ENCODE data around the gene UST. TPM values are rescaled to one million over a fixed set of nuclear protein-coding genes. Genes with fewer than 3 reads are reported as not detected.

Gene UST
- polyA plus RNA-seq, 4 donors, result 0.81 to 4.0 (median 1.4) TPM; not detected in 1

DNA sequence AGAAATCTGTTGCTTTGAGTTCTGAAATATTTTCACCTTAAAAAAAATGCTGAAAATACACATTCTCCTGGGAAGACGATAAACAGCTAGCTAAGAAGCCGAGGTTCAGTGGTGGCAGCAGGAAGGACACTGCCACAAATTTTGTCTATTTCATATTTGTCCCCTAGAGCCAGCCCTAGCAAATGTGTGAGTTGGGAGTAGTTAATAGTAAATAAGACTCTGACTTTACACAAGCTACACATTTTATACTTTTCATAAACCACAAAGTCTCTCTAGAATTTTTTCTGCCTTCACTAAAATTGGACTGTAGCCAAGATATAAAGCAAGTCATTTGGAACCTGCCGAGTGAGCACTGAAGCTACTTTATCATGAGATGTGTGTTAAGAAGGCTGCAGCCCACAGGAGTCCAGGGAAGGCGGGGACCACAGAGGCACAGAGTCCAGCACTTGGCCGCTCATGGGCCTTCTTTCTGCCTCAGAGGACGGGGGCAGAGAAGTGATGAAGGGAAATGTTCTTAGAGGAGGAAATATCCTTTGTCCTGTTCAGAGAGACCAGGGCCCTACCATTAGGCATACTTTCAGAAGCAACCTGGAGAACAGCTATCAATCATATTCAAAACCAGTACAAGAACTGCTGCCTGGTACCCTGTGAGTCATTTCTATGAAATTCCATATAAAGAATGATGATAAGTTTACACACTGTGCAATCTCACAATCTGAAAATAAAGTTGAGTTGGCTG is 329.0 kb downstream of the UST start:
- Histone ChIP-seq H3K36me3 (ENCODE audit: control insufficient read depth in 3 of 3, insufficient read depth in 2 of 3, low read depth in 1 of 3, low read length in 3 of 3) (peaks cover 0 to 3% (median 0%) of the 10 kb centered on the region in 3 donors), H3K27ac (ENCODE audit: low read depth in 1 of 3, low read length in 2 of 3) (no peak overlapping the region), H3K4me3 (ENCODE audit: low read depth in 1 of 3, low read length in 3 of 3) (no peak overlapping the region), H3K27me3 (ENCODE audit: control insufficient read depth in 3 of 3, insufficient read depth in 3 of 3, low read length in 3 of 3) (no peaks in the 10 kb centered on the region), H3K4me1 (ENCODE audit: control insufficient read depth in 3 of 3, insufficient read depth in 2 of 3, low read depth in 1 of 3, low read length in 2 of 3) (no peaks in the 10 kb centered on the region), H3K9me3 (ENCODE audit: control insufficient read depth in 2 of 2, insufficient read depth in 1 of 2, low read depth in 1 of 2, low read length in 1 of 2) (no peaks in the 10 kb centered on the region)
- no peak for FAIRE-seq
- no peak for DNase-seq
- 59 to 70% (median 64%) methylated on average over 6 of the region's 6 CpGs for WGBS, 3 donors

- Histone ChIP-seq H3K27me3 (ENCODE audit: control insufficient read depth in 3 of 3, insufficient read depth in 3 of 3, low read length in 3 of 3) (no peaks in the 10 kb centered on the region), H3K4me3 (ENCODE audit: low read depth in 1 of 3, low read length in 3 of 3) (no peak overlapping the region), H3K27ac (ENCODE audit: low read depth in 1 of 3, low read length in 2 of 3) (no peak overlapping the region), H3K9me3 (ENCODE audit: control insufficient read depth in 2 of 2, insufficient read depth in 1 of 2, low read depth in 1 of 2, low read length in 1 of 2) (no peaks in the 10 kb centered on the region), H3K36me3 (ENCODE audit: control insufficient read depth in 3 of 3, insufficient read depth in 2 of 3, low read depth in 1 of 3, low read length in 3 of 3) (peaks cover 0 to 3% (median 0%) of the 10 kb centered on the region in 3 donors), H3K4me1 (ENCODE audit: control insufficient read depth in 3 of 3, insufficient read depth in 2 of 3, low read depth in 1 of 3, low read length in 2 of 3) (no peaks in the 10 kb centered on the region)
- no peak for DNase-seq
- WGBS, 3 donors, result 66 to 82% (median 72%) methylated on average over 2 of the region's 2 CpGs
- peak; percentile 19 for FAIRE-seq
Measured at GRCh38 chr6:149076355-149076734, 329.5 kb downstream of the UST start.

DNA sequence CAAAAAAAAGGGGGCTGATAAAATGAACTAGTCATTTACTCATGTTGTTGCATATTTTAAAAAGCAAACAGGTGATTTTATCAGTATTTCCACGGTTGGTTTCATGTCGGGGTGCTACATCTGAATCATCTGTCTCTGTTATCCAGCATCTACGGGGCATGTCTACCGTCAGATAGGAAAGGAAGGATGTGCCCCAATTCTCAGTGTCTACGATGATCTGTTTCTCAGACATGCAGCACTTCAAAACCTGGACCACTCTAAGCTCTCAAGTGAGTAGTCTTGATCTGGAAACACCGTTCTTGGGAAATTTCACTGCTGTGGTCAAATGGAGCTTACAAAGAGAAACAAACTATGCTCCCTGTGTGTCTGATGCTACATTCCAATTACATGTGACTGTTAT is 330.4 kb downstream of the UST start:
- H3K27ac ChIP-seq (ENCODE audit: low read depth in 1 of 3, low read length in 2 of 3), result no peak overlapping the region
- H3K4me1 ChIP-seq (ENCODE audit: control insufficient read depth in 3 of 3, insufficient read depth in 2 of 3, low read depth in 1 of 3, low read length in 2 of 3), result no peaks in the 10 kb centered on the region
- H3K9me3 ChIP-seq (ENCODE audit: control insufficient read depth in 2 of 2, insufficient read depth in 1 of 2, low read depth in 1 of 2, low read length in 1 of 2), result no peaks in the 10 kb centered on the region
- 55 to 77% (median 74%) methylated on average over 6 of the region's 6 CpGs for WGBS, 3 donors
- no peak overlapping the region for H3K4me3 ChIP-seq (ENCODE audit: low read depth in 1 of 3, low read length in 3 of 3)
- H3K27me3 ChIP-seq (ENCODE audit: control insufficient read depth in 3 of 3, insufficient read depth in 3 of 3, low read length in 3 of 3), result no peaks in the 10 kb centered on the region
- DNase-seq (no peak), FAIRE-seq (no peak)
- peaks cover 0 to 3% (median 0%) of the 10 kb centered on the region in 3 donors for H3K36me3 ChIP-seq (ENCODE audit: control insufficient read depth in 3 of 3, insufficient read depth in 2 of 3, low read depth in 1 of 3, low read length in 3 of 3)

GRCh38 chr6:149078211-149078782 is 331.5 kb downstream of the UST start:
- FAIRE-seq, result no peak
- no peaks in the 10 kb centered on the region for H3K4me1 ChIP-seq (ENCODE audit: control insufficient read depth in 3 of 3, insufficient read depth in 2 of 3, low read depth in 1 of 3, low read length in 2 of 3)
- H3K9me3 ChIP-seq (ENCODE audit: control insufficient read depth in 2 of 2, insufficient read depth in 1 of 2, low read depth in 1 of 2, low read length in 1 of 2), result no peaks in the 10 kb centered on the region
- H3K27me3 ChIP-seq (ENCODE audit: control insufficient read depth in 3 of 3, insufficient read depth in 3 of 3, low read length in 3 of 3), result no peaks in the 10 kb centered on the region
- H3K27ac ChIP-seq (ENCODE audit: low read depth in 1 of 3, low read length in 2 of 3), result no peak overlapping the region
- H3K4me3 ChIP-seq (ENCODE audit: low read depth in 1 of 3, low read length in 3 of 3), result no peak overlapping the region
- DNase-seq, result no peak
- WGBS, 3 donors, result 89 to 95% (median 95%) methylated on average over 10 of the region's 10 CpGs
- peaks cover 0 to 3% (median 0%) of the 10 kb centered on the region in 3 donors for H3K36me3 ChIP-seq (ENCODE audit: control insufficient read depth in 3 of 3, insufficient read depth in 2 of 3, low read depth in 1 of 3, low read length in 3 of 3)

DNA sequence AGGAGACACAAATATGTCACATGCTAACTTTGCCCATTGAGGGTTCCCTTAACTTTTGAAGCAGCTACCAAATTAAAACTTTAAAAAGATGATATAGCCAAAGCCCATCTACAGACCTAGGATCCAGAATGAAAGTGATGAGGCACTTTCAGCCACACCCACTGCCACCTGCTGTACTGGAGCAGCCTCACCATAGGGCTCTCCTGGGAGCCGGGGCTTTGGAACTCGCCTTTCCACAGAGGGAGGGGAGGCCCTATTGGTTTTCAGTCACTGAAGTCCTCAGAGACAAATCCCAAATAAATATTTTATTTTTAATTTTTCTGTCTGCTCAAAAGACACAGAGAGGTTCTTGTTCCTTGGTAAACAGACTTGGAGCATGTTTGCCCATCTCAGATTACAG is 332.6 kb downstream of the UST start:
- no peak for FAIRE-seq
- 73 to 86% (median 77%) methylated on average over 2 of the region's 2 CpGs for WGBS, 3 donors
- no peaks in the 10 kb centered on the region for H3K36me3 ChIP-seq (ENCODE audit: control insufficient read depth in 3 of 3, insufficient read depth in 2 of 3, low read depth in 1 of 3, low read length in 3 of 3)
- no peaks in the 10 kb centered on the region for H3K9me3 ChIP-seq (ENCODE audit: control insufficient read depth in 2 of 2, insufficient read depth in 1 of 2, low read depth in 1 of 2, low read length in 1 of 2)
- H3K27me3 ChIP-seq (ENCODE audit: control insufficient read depth in 3 of 3, insufficient read depth in 3 of 3, low read length in 3 of 3), result no peaks in the 10 kb centered on the region
- H3K27ac ChIP-seq (ENCODE audit: low read depth in 1 of 3, low read length in 2 of 3), result no peak overlapping the region
- H3K4me1 ChIP-seq (ENCODE audit: control insufficient read depth in 3 of 3, insufficient read depth in 2 of 3, low read depth in 1 of 3, low read length in 2 of 3), result no peaks in the 10 kb centered on the region
- DNase-seq, result no peak
- no peak overlapping the region for H3K4me3 ChIP-seq (ENCODE audit: low read depth in 1 of 3, low read length in 3 of 3)

GRCh38 chr6:149079911-149080491 is 333.2 kb downstream of the UST start:
- DNase-seq (no peak), FAIRE-seq (no peak)
- no peak overlapping the region for H3K4me3 ChIP-seq (ENCODE audit: low read depth in 1 of 3, low read length in 3 of 3)
- H3K4me1 ChIP-seq (ENCODE audit: control insufficient read depth in 3 of 3, insufficient read depth in 2 of 3, low read depth in 1 of 3, low read length in 2 of 3), result no peaks in the 10 kb centered on the region
- WGBS, 3 donors, result 61 to 76% (median 74%) methylated on average over 6 of the region's 6 CpGs
- H3K9me3 ChIP-seq (ENCODE audit: control insufficient read depth in 2 of 2, insufficient read depth in 1 of 2, low read depth in 1 of 2, low read length in 1 of 2), result no peaks in the 10 kb centered on the region
- no peaks in the 10 kb centered on the region for H3K27me3 ChIP-seq (ENCODE audit: control insufficient read depth in 3 of 3, insufficient read depth in 3 of 3, low read length in 3 of 3)
- no peak overlapping the region for H3K27ac ChIP-seq (ENCODE audit: low read depth in 1 of 3, low read length in 2 of 3)
- H3K36me3 ChIP-seq (ENCODE audit: control insufficient read depth in 3 of 3, insufficient read depth in 2 of 3, low read depth in 1 of 3, low read length in 3 of 3), result no peaks in the 10 kb centered on the region

DNA sequence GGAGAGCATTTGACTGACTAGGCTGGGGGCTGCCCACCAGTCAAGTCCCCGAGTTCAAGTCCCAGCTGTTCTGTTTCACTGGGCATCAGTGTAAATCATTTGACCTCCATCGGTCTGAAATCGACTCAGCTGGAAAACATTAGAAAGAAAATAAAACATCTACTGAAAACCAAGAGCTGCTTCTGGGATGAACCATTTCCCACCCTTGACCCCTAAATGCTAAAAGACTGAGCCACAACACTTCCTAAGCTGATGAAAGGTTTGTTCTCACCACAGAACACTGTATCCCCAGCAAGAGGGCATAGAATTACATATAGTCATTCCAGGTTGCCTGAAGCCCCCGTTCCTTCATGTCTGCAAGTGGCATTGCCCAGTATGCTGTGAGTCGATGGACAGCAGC is 333.7 kb downstream of the UST start:
- FAIRE-seq (no peak), DNase-seq (no peak)
- Histone ChIP-seq H3K4me3 (ENCODE audit: low read depth in 1 of 3, low read length in 3 of 3) (no peak overlapping the region), H3K27me3 (ENCODE audit: control insufficient read depth in 3 of 3, insufficient read depth in 3 of 3, low read length in 3 of 3) (no peaks in the 10 kb centered on the region), H3K9me3 (ENCODE audit: control insufficient read depth in 2 of 2, insufficient read depth in 1 of 2, low read depth in 1 of 2, low read length in 1 of 2) (no peaks in the 10 kb centered on the region), H3K4me1 (ENCODE audit: control insufficient read depth in 3 of 3, insufficient read depth in 2 of 3, low read depth in 1 of 3, low read length in 2 of 3) (no peaks in the 10 kb centered on the region), H3K36me3 (ENCODE audit: control insufficient read depth in 3 of 3, insufficient read depth in 2 of 3, low read depth in 1 of 3, low read length in 3 of 3) (no peaks in the 10 kb centered on the region), H3K27ac (ENCODE audit: low read depth in 1 of 3, low read length in 2 of 3) (no peak overlapping the region)
- 78 to 92% (median 81%) methylated on average over 5 of the region's 5 CpGs for WGBS, 3 donors

GRCh38 chr6:149081281-149081680 is 334.5 kb downstream of the UST start:
- peaks cover 0 to 2% (median 0%) of the 10 kb centered on the region in 3 donors for H3K27me3 ChIP-seq (ENCODE audit: control insufficient read depth in 3 of 3, insufficient read depth in 3 of 3, low read length in 3 of 3)
- H3K4me3 ChIP-seq (ENCODE audit: low read depth in 1 of 3, low read length in 3 of 3), result no peak overlapping the region
- no peaks in the 10 kb centered on the region for H3K9me3 ChIP-seq (ENCODE audit: control insufficient read depth in 2 of 2, insufficient read depth in 1 of 2, low read depth in 1 of 2, low read length in 1 of 2)
- 87 to 90% (median 89%) methylated on average over 1 of the region's 1 CpG for WGBS, 3 donors
- DNase-seq (no peak), FAIRE-seq (no peak)
- H3K4me1 ChIP-seq (ENCODE audit: control insufficient read depth in 3 of 3, insufficient read depth in 2 of 3, low read depth in 1 of 3, low read length in 2 of 3), result no peaks in the 10 kb centered on the region
- no peak overlapping the region for H3K27ac ChIP-seq (ENCODE audit: low read depth in 1 of 3, low read length in 2 of 3)
- H3K36me3 ChIP-seq (ENCODE audit: control insufficient read depth in 3 of 3, insufficient read depth in 2 of 3, low read depth in 1 of 3, low read length in 3 of 3), result no peaks in the 10 kb centered on the region
